Colonic mucosa (tissue), 4 donors: ENCODE data around the gene SULT1B1. TPM values are rescaled to one million over a fixed set of nuclear protein-coding genes. Genes with fewer than 3 reads are reported as not detected.

Source experiments
- DNase-seq: peaks from one replicate; pipeline ENCODE4 v3.0.0-alpha.2; 2020
- H3K27ac ChIP-seq: fragments of 200-600 bp; one replicate; pipeline ENCODE4 v1.8.0; 2021
- H3K27me3 ChIP-seq: fragments of 200-600 bp; one replicate; pipeline ENCODE4 v1.8.0; 2021
- H3K36me3 ChIP-seq: fragments of 200-600 bp; one replicate; pipeline ENCODE4 v1.8.0; 2021
- H3K4me1 ChIP-seq: fragments of 200-600 bp; one replicate; pipeline ENCODE4 v1.8.0; 2021; ENCODE audit warnings: mild to moderate bottlenecking
- H3K4me3 ChIP-seq: fragments of 200-600 bp; one replicate; pipeline ENCODE4 v1.8.0; 2021
- H3K9ac ChIP-seq, 2 donors: one replicate each; pipeline ENCODE4 v1.7.0; 2013; ENCODE audit warnings: control low read depth in 2 of 2, low read depth in 2 of 2, low read length in 2 of 2
- H3K9me3 ChIP-seq: fragments of 200-600 bp; one replicate; pipeline ENCODE4 v1.8.0; 2021
- intact Hi-C: fragments of 100-400 bp; cut with DNase I; formaldehyde crosslinking; loops from one replicate; pipeline ENCODE4 v1.14.1; 2022
- total RNA-seq, 2 donors: library from RNA; stranded (reverse); fragmentation: NEBNext Ultra II Directional in 1 of 2; extraction: Animal tissue kit (Norgen Biotek cat#: 25700) in 1 of 2; gene quantifications; one replicate each; pipeline ENCODE4 v1.2.1, GENCODE V29; 2021
- TF ChIP-seq, protein P1 (sequence below): fragments of 200-600 bp; IDR thresholded peaks from one replicate; pipeline ENCODE4 v1.8.0; 2022; ENCODE audit warnings: antibody characterized with exemption, mild to moderate bottlenecking
- donor health status: healthy.
- donor health status: DM: no; HTN: no; CAD: no.
- donor health status: DM: no; HTN: no; CAD: no.

SULT1B1 gene
- total RNA-seq, 2 donors from 2014 or later, result 129 to 323 TPM

DNA sequence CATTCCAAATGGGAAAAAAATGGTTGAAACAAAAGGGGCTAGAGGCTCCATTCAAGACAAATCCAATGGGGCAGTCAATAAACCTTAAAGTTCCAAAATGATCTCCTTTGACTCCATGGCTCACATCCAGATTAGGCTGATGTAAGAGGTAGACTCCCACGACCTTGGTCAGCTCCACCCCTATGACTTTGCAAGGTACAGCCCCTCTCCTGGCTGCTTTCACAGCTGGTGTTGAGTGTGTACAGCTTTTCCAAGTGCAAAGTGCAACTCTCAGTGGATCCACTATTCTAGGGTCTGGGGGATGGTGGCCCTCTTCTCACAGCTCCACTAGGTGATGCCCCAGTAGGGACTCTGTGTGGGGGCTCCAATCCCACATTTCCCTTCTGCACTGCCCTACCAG lies 21.5 kb downstream of the SULT1B1 start:
- no peak overlapping the region for H3K27ac ChIP-seq
- no peaks in the 10 kb centered on the region for H3K9me3 ChIP-seq
- no peaks in the 10 kb centered on the region for H3K27me3 ChIP-seq
- TF ChIP-seq, protein P1, sequence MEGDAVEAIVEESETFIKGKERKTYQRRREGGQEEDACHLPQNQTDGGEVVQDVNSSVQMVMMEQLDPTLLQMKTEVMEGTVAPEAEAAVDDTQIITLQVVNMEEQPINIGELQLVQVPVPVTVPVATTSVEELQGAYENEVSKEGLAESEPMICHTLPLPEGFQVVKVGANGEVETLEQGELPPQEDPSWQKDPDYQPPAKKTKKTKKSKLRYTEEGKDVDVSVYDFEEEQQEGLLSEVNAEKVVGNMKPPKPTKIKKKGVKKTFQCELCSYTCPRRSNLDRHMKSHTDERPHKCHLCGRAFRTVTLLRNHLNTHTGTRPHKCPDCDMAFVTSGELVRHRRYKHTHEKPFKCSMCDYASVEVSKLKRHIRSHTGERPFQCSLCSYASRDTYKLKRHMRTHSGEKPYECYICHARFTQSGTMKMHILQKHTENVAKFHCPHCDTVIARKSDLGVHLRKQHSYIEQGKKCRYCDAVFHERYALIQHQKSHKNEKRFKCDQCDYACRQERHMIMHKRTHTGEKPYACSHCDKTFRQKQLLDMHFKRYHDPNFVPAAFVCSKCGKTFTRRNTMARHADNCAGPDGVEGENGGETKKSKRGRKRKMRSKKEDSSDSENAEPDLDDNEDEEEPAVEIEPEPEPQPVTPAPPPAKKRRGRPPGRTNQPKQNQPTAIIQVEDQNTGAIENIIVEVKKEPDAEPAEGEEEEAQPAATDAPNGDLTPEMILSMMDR, result no peak
- intact Hi-C loops, result no loop called here
- no peak overlapping the region for H3K4me3 ChIP-seq
- no peaks in the 10 kb centered on the region for H3K4me1 ChIP-seq
- no peaks in the 10 kb centered on the region for H3K36me3 ChIP-seq
- H3K9ac ChIP-seq, result no peak overlapping the region
- DNase-seq, result no peak

DNA sequence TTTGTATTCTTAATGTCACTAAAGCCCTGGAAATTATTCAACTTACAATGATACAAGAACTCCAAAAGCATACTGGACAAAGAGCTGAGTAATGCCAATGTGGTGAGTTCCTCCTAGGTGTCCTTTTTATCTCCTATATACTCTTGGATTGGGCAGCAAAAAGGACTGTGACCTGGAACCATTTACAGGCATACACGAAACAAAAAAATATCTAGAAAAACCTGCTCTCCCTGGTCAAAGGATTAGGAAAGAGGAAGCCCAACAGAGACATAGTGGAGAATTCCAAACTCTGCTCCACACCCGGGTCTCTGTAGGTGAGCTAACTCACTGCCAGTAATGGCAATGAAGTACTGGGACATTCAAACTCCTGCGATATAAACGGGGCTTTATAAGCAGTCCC lies 25.3 kb downstream of the SULT1B1 start:
- no peaks in the 10 kb centered on the region for H3K36me3 ChIP-seq
- no peaks in the 10 kb centered on the region for H3K27me3 ChIP-seq
- H3K9ac ChIP-seq, result no peak overlapping the region
- intact Hi-C loops, result no loop called here
- DNase-seq, result no peak
- no peak overlapping the region for H3K27ac ChIP-seq
- H3K4me1 ChIP-seq, result no peaks in the 10 kb centered on the region
- H3K4me3 ChIP-seq, result no peak overlapping the region
- H3K9me3 ChIP-seq, result no peaks in the 10 kb centered on the region
- TF ChIP-seq, protein P1, result no peak

DNA sequence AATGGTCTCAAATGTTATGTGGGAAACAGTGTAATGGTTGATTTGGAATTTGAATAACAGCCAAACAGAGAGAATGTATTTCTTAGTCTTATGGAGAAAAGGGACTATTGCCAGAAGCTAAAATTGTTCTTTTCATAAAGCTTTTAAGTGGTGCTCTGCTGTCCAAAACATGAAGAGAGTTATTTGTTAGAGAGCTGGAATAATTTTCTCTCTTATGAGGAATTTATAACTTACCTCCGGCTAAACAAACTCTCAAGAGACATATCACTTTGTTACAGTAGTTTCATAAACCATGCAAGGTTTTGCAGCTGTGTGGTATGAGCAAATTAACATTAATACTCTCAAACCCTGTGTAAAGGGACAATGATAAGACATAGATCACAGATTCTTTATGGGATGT lies 28.6 kb downstream of the SULT1B1 start:
- H3K4me1 ChIP-seq, result no peaks in the 10 kb centered on the region
- no peaks in the 10 kb centered on the region for H3K27me3 ChIP-seq
- no peak for DNase-seq
- H3K9me3 ChIP-seq, result no peaks in the 10 kb centered on the region
- no peak overlapping the region for H3K9ac ChIP-seq
- TF ChIP-seq, protein P1, result no peak
- intact Hi-C loops, result no loop called here
- no peak overlapping the region for H3K27ac ChIP-seq
- H3K4me3 ChIP-seq, result no peak overlapping the region
- H3K36me3 ChIP-seq, result no peaks in the 10 kb centered on the region

DNA sequence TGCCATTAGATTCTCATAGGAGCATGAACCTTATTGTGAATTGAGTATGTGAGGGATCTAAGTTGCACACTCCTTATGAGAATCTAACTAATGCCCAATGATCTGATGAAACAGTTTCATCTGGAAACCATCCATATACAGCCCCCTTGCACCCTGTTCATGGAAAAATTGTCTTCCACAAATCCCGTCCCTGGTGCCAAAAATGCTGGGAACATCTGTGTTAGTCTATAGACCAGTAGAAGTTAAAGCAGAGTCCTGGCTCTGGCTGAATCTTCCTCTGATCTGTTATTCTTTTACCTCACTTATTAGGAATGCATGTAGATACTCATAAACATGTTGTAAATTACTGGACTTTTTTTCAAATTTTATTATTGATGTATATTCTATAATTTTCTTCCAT lies 29.2 kb downstream of the SULT1B1 start:
- intact Hi-C loops, result no loop called here
- Histone ChIP-seq H3K36me3 (no peaks in the 10 kb centered on the region), H3K27ac (no peak overlapping the region), H3K9me3 (no peaks in the 10 kb centered on the region), H3K27me3 (no peaks in the 10 kb centered on the region), H3K9ac (no peak overlapping the region), H3K4me3 (no peak overlapping the region), H3K4me1 (no peaks in the 10 kb centered on the region)
- no peak for DNase-seq
- TF ChIP-seq, protein P1, result no peak

DNA sequence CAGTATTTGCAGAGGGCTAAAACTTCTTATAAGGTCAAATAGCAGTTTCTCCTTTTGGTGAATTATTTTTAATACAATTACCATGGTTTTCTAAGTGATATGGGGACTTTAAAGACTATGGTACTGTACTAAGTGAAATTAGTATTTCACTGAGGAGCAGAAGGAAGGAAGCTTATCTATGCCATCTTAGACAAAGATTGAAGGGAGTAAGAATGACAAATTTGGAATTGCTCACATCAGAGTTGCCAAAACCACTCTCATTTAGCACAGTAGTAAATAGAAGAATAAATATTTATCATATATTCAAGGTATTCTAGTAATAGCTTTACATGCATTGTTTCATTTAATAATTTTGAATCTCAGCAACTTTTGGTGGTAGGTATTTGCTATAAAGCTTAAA lies 30.4 kb downstream of the SULT1B1 start:
- no peak overlapping the region for H3K9ac ChIP-seq
- no peaks in the 10 kb centered on the region for H3K9me3 ChIP-seq
- H3K27me3 ChIP-seq, result no peaks in the 10 kb centered on the region
- no peaks in the 10 kb centered on the region for H3K36me3 ChIP-seq
- no peak overlapping the region for H3K27ac ChIP-seq
- intact Hi-C loops, result no loop called here
- TF ChIP-seq, protein P1, result no peak
- no peak overlapping the region for H3K4me3 ChIP-seq
- H3K4me1 ChIP-seq, result no peaks in the 10 kb centered on the region
- DNase-seq, result no peak

DNA sequence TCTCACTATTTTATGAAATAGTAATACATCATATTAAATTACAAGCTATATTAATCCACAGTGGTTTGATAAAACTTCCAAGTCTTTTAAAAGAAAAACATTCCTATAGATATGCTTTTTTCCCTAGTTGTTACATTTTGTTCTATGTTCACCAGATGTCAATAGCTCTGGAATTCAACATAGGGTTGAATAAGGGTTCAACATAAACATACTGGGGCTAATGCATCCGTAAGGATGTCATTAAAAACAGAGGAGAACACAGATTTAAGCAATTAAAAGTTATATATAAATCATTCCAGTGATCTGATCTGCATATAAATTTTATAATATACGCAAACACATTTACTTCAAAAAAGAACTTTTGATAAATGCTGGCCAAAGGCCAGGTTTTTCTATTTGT lies 32.5 kb downstream of the SULT1B1 start:
- Histone ChIP-seq H3K27ac (no peak overlapping the region), H3K4me1 (no peaks in the 10 kb centered on the region), H3K36me3 (no peaks in the 10 kb centered on the region), H3K27me3 (no peaks in the 10 kb centered on the region), H3K9ac (no peak overlapping the region), H3K4me3 (no peak overlapping the region), H3K9me3 (no peaks in the 10 kb centered on the region)
- intact Hi-C loops, result no loop called here
- TF ChIP-seq, protein P1, result no peak
- DNase-seq, result no peak
